Neural cell (in vitro differentiated cells): ENCODE results near the gene MYOZ2. TPM values are rescaled to one million over a fixed set of nuclear protein-coding genes. Genes with fewer than 3 reads are reported as not detected.

ENCODE experiments used
- H2AFZ ChIP-seq: fragments of 200-600, 300-800 bp; sonication (generic), shearing (Covaris generic); 2 replicates; pipeline ENCODE4 v1.6.0; 2014; ENCODE audit warnings: low read depth, mild to moderate bottlenecking, antibody characterized with exemption, low read length, moderate library complexity
- H3F3A ChIP-seq: fragments of 200-600 bp; shearing (Covaris generic); 2 replicates; pipeline ENCODE4 v1.6.1; 2016; ENCODE audit warnings: mild to moderate bottlenecking, moderate library complexity, mixed read lengths, antibody characterized with exemption, low read length; ENCODE audit not compliant: insufficient read depth, poor library complexity, severe bottlenecking
- H3K27ac ChIP-seq: fragments of 200-600, 300-800 bp; sonication (generic), shearing (Covaris generic); 2 replicates; pipeline ENCODE4 v1.5.1; 2014; ENCODE audit warnings: mild to moderate bottlenecking, low read length, moderate library complexity
- H3K27me3 ChIP-seq: fragments of 300-800, 200-600 bp; sonication (generic), shearing (Covaris generic); 2 replicates; pipeline ENCODE4 v1.6.0; 2014; ENCODE audit warnings: mild to moderate bottlenecking, low read depth, low read length, moderate library complexity; ENCODE audit not compliant: insufficient read depth
- H3K36me3 ChIP-seq: fragments of 300-800, 200-600 bp; sonication (generic), shearing (Covaris generic); 2 replicates; pipeline ENCODE4 v1.5.1; 2014; ENCODE audit warnings: mild to moderate bottlenecking, antibody characterized with exemption, low read length, moderate library complexity; ENCODE audit not compliant: insufficient read depth
- H3K4me2 ChIP-seq: fragments of 300-800, 200-600 bp; sonication (generic), shearing (Covaris generic); 2 replicates; pipeline ENCODE4 v1.6.0; 2014; ENCODE audit warnings: mild to moderate bottlenecking, low read length
- H3K4me3 ChIP-seq: fragments of 300-800, 200-600 bp; sonication (generic), shearing (Covaris generic); 2 replicates; pipeline ENCODE4 v1.5.1; 2014; ENCODE audit warnings: mild to moderate bottlenecking, low read length, moderate library complexity
- H3K79me2 ChIP-seq: fragments of 200-600 bp; shearing (Covaris generic); replicated peaks from 2 replicates; pipeline ENCODE4 v1.6.0; 2014; ENCODE audit warnings: mild to moderate bottlenecking, low read length, moderate library complexity; ENCODE audit not compliant: insufficient read depth
- H3K9ac ChIP-seq: fragments of 300-800, 200-600 bp; sonication (generic), shearing (Covaris generic); 2 replicates; pipeline ENCODE4 v1.6.1; 2016; ENCODE audit warnings: mild to moderate bottlenecking, low read length, mixed read lengths
- H3K9me2 ChIP-seq: fragments of 200-600 bp; shearing (Covaris generic); 2 replicates; pipeline ENCODE4 v1.6.1; 2016; ENCODE audit warnings: mild to moderate bottlenecking, low read length, mixed read lengths; ENCODE audit not compliant: insufficient read depth
- H3K9me3 ChIP-seq: fragments of 200-600, 300-800 bp; sonication (generic), shearing (Covaris generic); 2 replicates; pipeline ENCODE4 v1.6.1; 2016; ENCODE audit warnings: mild to moderate bottlenecking, mixed run types, low read length, moderate library complexity, mixed read lengths
- H4K20me1 ChIP-seq: fragments of 200-600 bp; shearing (Covaris generic); 2 replicates; pipeline ENCODE4 v1.6.1; 2016; ENCODE audit warnings: mild to moderate bottlenecking, mixed run types; ENCODE audit not compliant: insufficient read depth
- EP300 ChIP-seq: fragments of 450-650 bp; conservative IDR thresholded peaks from 2 replicates; pipeline ENCODE4 v1.6.1; 2014; ENCODE audit warnings: antibody characterized with exemption, mild to moderate bottlenecking, moderate library complexity; ENCODE audit not compliant: poor library complexity, severe bottlenecking
- EZH2 ChIP-seq: fragments of 200-600, 300-800 bp; shearing (Covaris generic), sonication (generic); IDR thresholded peaks from 2 replicates; pipeline ENCODE4 v1.6.1; 2014; ENCODE audit warnings: antibody characterized with exemption, low read length, borderline replicate concordance, mild to moderate bottlenecking; ENCODE audit not compliant: insufficient read depth, poor library complexity, severe bottlenecking
- MXI1 ChIP-seq: fragments of 450-650 bp; conservative IDR thresholded peaks from 2 replicates; pipeline ENCODE4 v1.6.1; 2014; ENCODE audit warnings: antibody characterized with exemption, mild to moderate bottlenecking; ENCODE audit not compliant: poor library complexity, severe bottlenecking
- POLR2AphosphoS5 ChIP-seq: IDR thresholded peaks from 2 replicates; pipeline ENCODE4 v1.6.1; 2012
- RAD21 ChIP-seq: fragments of 450-650 bp; conservative IDR thresholded peaks from 2 replicates; pipeline ENCODE4 v1.6.1; 2014; ENCODE audit warnings: antibody characterized with exemption, mild to moderate bottlenecking, moderate library complexity
- SMC3 ChIP-seq: fragments of 450-650 bp; conservative IDR thresholded peaks from 2 replicates; pipeline ENCODE4 v1.6.1; 2014; ENCODE audit warnings: antibody characterized with exemption, mild to moderate bottlenecking, moderate library complexity; ENCODE audit not compliant: poor library complexity
- TAF1 ChIP-seq: IDR thresholded peaks from 2 replicates; pipeline ENCODE4 v1.6.1; 2012; ENCODE audit warnings: low read depth
- polyA plus RNA-seq: library from polyadenylated mRNA; depleted of rRNA; stranded (reverse); fragments of >200 nt; gene quantifications from 2 replicates; pipeline ENCODE4 v1.2.3, GENCODE V29; 2014
- TF ChIP-seq, protein P1 (sequence below): IDR thresholded peaks from 2 replicates; pipeline ENCODE4 v1.6.1; 2012; ENCODE audit warnings: borderline replicate concordance
- TF ChIP-seq, protein P2 (sequence below): fragments of 450-650 bp; IDR thresholded peaks from 2 replicates; pipeline ENCODE4 v1.5.1; 2014; ENCODE audit warnings: antibody characterized with exemption, mild to moderate bottlenecking, moderate library complexity; ENCODE audit not compliant: poor library complexity, severe bottlenecking

MYOZ2 gene
- polyA plus RNA-seq, 1 donor from 2014 or later = not detected

DNA sequence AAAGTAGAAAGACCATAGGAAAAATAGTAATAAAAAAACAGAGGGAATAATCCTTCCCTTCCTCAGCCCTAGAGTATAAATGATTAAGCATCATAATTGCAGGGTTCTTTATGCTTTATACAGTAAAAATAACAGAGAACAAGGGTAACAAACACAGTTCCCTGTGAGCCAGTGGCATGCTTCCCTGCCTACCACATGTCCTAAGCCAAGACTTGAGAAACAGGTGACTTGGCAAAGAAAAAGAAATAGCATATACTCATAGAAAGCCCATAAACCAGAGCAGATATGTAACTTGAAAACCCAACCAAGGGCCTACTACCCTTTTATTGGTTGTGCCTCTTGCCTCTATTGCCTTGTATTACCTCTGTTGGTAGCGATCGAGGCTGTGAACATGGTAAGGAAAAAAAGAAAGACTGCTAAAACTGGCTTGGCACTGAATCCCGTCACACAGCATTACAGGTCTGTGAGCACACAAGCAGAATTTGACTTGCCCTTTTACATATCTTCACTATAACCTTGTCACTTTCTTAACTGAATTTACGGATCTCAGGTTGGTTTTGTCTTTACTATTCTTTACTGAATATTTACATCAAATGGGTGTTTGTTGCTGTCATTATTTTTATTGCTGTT lies 30.9 kb upstream of the MYOZ2 start:
- no peaks in the 10 kb centered on the region for H4K20me1 ChIP-seq
- H2AFZ ChIP-seq = no peak overlapping the region
- H3K9me3 ChIP-seq = no peaks in the 10 kb centered on the region
- H3K27ac ChIP-seq = no peak overlapping the region
- no peaks in the 10 kb centered on the region for H3F3A ChIP-seq
- no peak overlapping the region for H3K4me3 ChIP-seq
- no peak overlapping the region for H3K4me2 ChIP-seq
- TF ChIP-seq MXI1 (no peak), RAD21 (no peak), SMC3 (no peak), TAF1 (no peak), POLR2AphosphoS5 (no peak), EZH2 (no peak), EP300 (no peak)
- TF ChIP-seq, protein P1, sequence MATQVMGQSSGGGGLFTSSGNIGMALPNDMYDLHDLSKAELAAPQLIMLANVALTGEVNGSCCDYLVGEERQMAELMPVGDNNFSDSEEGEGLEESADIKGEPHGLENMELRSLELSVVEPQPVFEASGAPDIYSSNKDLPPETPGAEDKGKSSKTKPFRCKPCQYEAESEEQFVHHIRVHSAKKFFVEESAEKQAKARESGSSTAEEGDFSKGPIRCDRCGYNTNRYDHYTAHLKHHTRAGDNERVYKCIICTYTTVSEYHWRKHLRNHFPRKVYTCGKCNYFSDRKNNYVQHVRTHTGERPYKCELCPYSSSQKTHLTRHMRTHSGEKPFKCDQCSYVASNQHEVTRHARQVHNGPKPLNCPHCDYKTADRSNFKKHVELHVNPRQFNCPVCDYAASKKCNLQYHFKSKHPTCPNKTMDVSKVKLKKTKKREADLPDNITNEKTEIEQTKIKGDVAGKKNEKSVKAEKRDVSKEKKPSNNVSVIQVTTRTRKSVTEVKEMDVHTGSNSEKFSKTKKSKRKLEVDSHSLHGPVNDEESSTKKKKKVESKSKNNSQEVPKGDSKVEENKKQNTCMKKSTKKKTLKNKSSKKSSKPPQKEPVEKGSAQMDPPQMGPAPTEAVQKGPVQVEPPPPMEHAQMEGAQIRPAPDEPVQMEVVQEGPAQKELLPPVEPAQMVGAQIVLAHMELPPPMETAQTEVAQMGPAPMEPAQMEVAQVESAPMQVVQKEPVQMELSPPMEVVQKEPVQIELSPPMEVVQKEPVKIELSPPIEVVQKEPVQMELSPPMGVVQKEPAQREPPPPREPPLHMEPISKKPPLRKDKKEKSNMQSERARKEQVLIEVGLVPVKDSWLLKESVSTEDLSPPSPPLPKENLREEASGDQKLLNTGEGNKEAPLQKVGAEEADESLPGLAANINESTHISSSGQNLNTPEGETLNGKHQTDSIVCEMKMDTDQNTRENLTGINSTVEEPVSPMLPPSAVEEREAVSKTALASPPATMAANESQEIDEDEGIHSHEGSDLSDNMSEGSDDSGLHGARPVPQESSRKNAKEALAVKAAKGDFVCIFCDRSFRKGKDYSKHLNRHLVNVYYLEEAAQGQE = no peak
- TF ChIP-seq, protein P2, sequence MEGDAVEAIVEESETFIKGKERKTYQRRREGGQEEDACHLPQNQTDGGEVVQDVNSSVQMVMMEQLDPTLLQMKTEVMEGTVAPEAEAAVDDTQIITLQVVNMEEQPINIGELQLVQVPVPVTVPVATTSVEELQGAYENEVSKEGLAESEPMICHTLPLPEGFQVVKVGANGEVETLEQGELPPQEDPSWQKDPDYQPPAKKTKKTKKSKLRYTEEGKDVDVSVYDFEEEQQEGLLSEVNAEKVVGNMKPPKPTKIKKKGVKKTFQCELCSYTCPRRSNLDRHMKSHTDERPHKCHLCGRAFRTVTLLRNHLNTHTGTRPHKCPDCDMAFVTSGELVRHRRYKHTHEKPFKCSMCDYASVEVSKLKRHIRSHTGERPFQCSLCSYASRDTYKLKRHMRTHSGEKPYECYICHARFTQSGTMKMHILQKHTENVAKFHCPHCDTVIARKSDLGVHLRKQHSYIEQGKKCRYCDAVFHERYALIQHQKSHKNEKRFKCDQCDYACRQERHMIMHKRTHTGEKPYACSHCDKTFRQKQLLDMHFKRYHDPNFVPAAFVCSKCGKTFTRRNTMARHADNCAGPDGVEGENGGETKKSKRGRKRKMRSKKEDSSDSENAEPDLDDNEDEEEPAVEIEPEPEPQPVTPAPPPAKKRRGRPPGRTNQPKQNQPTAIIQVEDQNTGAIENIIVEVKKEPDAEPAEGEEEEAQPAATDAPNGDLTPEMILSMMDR = no peak
- H3K79me2 ChIP-seq = no peaks in the 10 kb centered on the region
- no peaks in the 10 kb centered on the region for H3K36me3 ChIP-seq
- no peaks in the 10 kb centered on the region for H3K27me3 ChIP-seq
- no peaks in the 10 kb centered on the region for H3K9me2 ChIP-seq
- H3K9ac ChIP-seq = no peak overlapping the region

DNA sequence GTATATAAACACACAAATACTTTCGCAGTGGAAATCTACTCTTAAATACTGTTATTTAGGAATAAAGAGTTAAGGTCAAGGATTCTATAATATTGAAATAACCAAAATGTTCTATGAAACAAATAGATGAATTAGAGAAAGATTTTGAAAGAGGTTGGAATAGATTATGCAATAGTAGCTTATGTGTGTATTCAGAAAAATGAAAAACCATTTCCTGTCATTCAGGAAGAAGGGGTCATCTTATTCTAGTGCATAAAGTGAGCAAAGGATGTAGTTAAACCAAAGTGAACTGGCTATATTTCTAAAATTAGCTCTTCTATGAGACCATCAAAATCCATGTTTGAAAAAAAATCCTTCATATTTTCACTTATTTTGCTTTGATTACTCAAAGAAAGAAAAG lies 30.0 kb upstream of the MYOZ2 start:
- no peak for TF ChIP-seq EP300
- no peak for TF ChIP-seq EZH2
- no peak for TF ChIP-seq SMC3
- no peak for TF ChIP-seq TAF1
- no peak for TF ChIP-seq RAD21
- TF ChIP-seq POLR2AphosphoS5 = no peak
- no peak for TF ChIP-seq MXI1
- TF ChIP-seq, protein P2 = no peak
- TF ChIP-seq, protein P1 = no peak
- no peaks in the 10 kb centered on the region for H3K36me3 ChIP-seq
- no peak overlapping the region for H3K9ac ChIP-seq
- H3K79me2 ChIP-seq = no peaks in the 10 kb centered on the region
- H2AFZ ChIP-seq = no peak overlapping the region
- no peak overlapping the region for H3K27ac ChIP-seq
- H4K20me1 ChIP-seq = no peaks in the 10 kb centered on the region
- no peaks in the 10 kb centered on the region for H3F3A ChIP-seq
- H3K9me2 ChIP-seq = no peaks in the 10 kb centered on the region
- no peak overlapping the region for H3K4me2 ChIP-seq
- no peaks in the 10 kb centered on the region for H3K9me3 ChIP-seq
- no peak overlapping the region for H3K4me3 ChIP-seq
- H3K27me3 ChIP-seq = no peaks in the 10 kb centered on the region
